Chondrocyte (in vitro differentiated cells): ENCODE results near the gene ANKRD12. TPM values are rescaled to one million over a fixed set of nuclear protein-coding genes. Genes with fewer than 3 reads are reported as not detected.

ENCODE experiments used
- DNase-seq: peaks from one replicate; pipeline ENCODE4 v3.0.0; 2021; ENCODE audit warnings: mixed read lengths, low spot score
- H3K27ac Mint-ChIP-seq: one replicate; pipeline ENCODE4 v1.8.0; 2021; ENCODE audit warnings: mild to moderate bottlenecking, moderate library complexity, mixed read lengths; ENCODE audit not compliant: unreplicated experiment
- H3K27me3 Mint-ChIP-seq: 2 replicates; pipeline ENCODE4 v1.8.0; 2021; ENCODE audit warnings: low read depth, mixed read lengths
- H3K36me3 Mint-ChIP-seq: 2 replicates; pipeline ENCODE4 v1.8.0; 2021; ENCODE audit warnings: low read depth, mixed read lengths
- H3K4me1 Mint-ChIP-seq: 2 replicates; pipeline ENCODE4 v1.8.0; 2021; ENCODE audit warnings: low read depth, mild to moderate bottlenecking, mixed read lengths
- H3K4me3 Mint-ChIP-seq: one replicate; pipeline ENCODE4 v1.8.0; 2021; ENCODE audit warnings: mild to moderate bottlenecking, moderate library complexity, mixed read lengths; ENCODE audit not compliant: unreplicated experiment
- H3K9me3 Mint-ChIP-seq: 2 replicates; pipeline ENCODE4 v1.8.0; 2021; ENCODE audit warnings: low read depth, mixed read lengths
- CTCF ChIP-seq: fragments of 200-600 bp; sonication (generic); IDR thresholded peaks from 2 replicates; pipeline ENCODE4 v1.5.0; 2021; ENCODE audit warnings: antibody characterized with exemption, mild to moderate bottlenecking, moderate library complexity
- total RNA-seq: library from RNA; stranded (reverse); gene quantifications from 3 replicates; pipeline ENCODE4 v1.2.1, GENCODE V29; 2021

Gene ANKRD12
- total RNA-seq, 1 donor from 2014 or later, result 34.0 TPM

- Mint-ChIP-seq H3K27ac (no peak overlapping the region), H3K4me3 (no peak overlapping the region), H3K27me3 (no peaks in the 10 kb centered on the region), H3K4me1 (peaks cover 13% of the 10 kb centered on the region), H3K9me3 (peaks cover 12% of the 10 kb centered on the region), H3K36me3 (peaks cover 5% of the 10 kb centered on the region)
- no peak for DNase-seq
- TF ChIP-seq CTCF, result no peak
Observed at GRCh38 chr18:9328776-9329175, 192.2 kb downstream of the ANKRD12 start.

GRCh38 chr18:9329471-9329870, 192.9 kb downstream of the ANKRD12 start:
- H3K27ac Mint-ChIP-seq, result no peak overlapping the region
- H3K4me3 Mint-ChIP-seq, result no peak overlapping the region
- TF ChIP-seq CTCF, result no peak
- H3K9me3 Mint-ChIP-seq, result peaks cover 12% of the 10 kb centered on the region
- DNase-seq, result no peak
- peaks cover 5% of the 10 kb centered on the region for H3K36me3 Mint-ChIP-seq
- no peaks in the 10 kb centered on the region for H3K27me3 Mint-ChIP-seq
- peaks cover 13% of the 10 kb centered on the region for H3K4me1 Mint-ChIP-seq

GRCh38 chr18:9330419-9330818, 193.8 kb downstream of the ANKRD12 start:
- H3K9me3 Mint-ChIP-seq, result peaks cover 12% of the 10 kb centered on the region
- DNase-seq, result no peak
- H3K27me3 Mint-ChIP-seq, result no peaks in the 10 kb centered on the region
- H3K4me1 Mint-ChIP-seq, result peaks cover 13% of the 10 kb centered on the region
- no peak overlapping the region for H3K27ac Mint-ChIP-seq
- H3K36me3 Mint-ChIP-seq, result peaks cover 5% of the 10 kb centered on the region
- TF ChIP-seq CTCF, result no peak
- no peak overlapping the region for H3K4me3 Mint-ChIP-seq

- Mint-ChIP-seq H3K4me1 (peaks cover 30% of the 10 kb centered on the region), H3K4me3 (peak overlapping the region; percentile 91), H3K27me3 (no peaks in the 10 kb centered on the region), H3K27ac (peak overlapping the region; percentile 99), H3K36me3 (peaks cover 4% of the 10 kb centered on the region), H3K9me3 (peaks cover 6% of the 10 kb centered on the region)
- peak; percentile 31 for TF ChIP-seq CTCF
- DNase-seq, result no peak
Observed at GRCh38 chr18:9333441-9334328, 197.1 kb downstream of the ANKRD12 start.

GRCh38 chr18:9334329-9334972, 197.9 kb downstream of the ANKRD12 start, which contains the start of gene TWSG1:
TWSG1 (plus strand) TSS chr18:9334773; CDS start chr18:9337230, 2,457 bp downstream.
- Mint-ChIP-seq H3K4me1 (peaks cover 26% of the 10 kb centered on the region), H3K9me3 (no peaks in the 10 kb centered on the region), H3K4me3 (peak within 1 kb of the TSS; percentile 91), H3K27me3 (no peaks in the 10 kb centered on the region), H3K27ac (peak within 1 kb of the TSS; percentile 99), H3K36me3 (peaks cover 4% of the 10 kb centered on the region)
- DNase-seq, result peak; percentile 99
- TF ChIP-seq CTCF, result peak; percentile 75
